ENCODE results near the gene TXK.
A peak's percentile ranks its signal among the peaks of the same experiment; 100 is the strongest.

- TF ChIP-seq CTCF (IDR thresholded peaks at IDR 0.05), result no peak
- TF ChIP-seq EP300 (IDR thresholded peaks at IDR 0.05), result no peak
- peak in 1 of 3 donors; percentile 42 for TF ChIP-seq POLR2AphosphoS5 (IDR thresholded peaks at IDR 0.05)
Observed at GRCh38 chr4:48047421-48047844, 86.6 kb downstream of the TXK start.
